Mucosa of stomach (tissue), 1 donor: Measurements from ENCODE around the gene CXCL8.
"Not testable (repeated sequence)": the region's sequence is repeated elsewhere in the genome, so short reads cannot be mapped to it uniquely, and the experiment has no call there.

ENCODE experiments used
- H3K27me3 ChIP-seq: one replicate; pipeline ENCODE4 v1.7.0; 2013; ENCODE audit warnings: mild to moderate bottlenecking, low read length; ENCODE audit not compliant: control insufficient read depth, insufficient read depth
- H3K36me3 ChIP-seq: one replicate; pipeline ENCODE4 v1.7.0; 2013; ENCODE audit warnings: low read length; ENCODE audit not compliant: control insufficient read depth, insufficient read depth
- H3K4me1 ChIP-seq: one replicate; pipeline ENCODE4 v1.7.0; 2013; ENCODE audit warnings: mild to moderate bottlenecking, low read length; ENCODE audit not compliant: control insufficient read depth, insufficient read depth
- H3K4me3 ChIP-seq: one replicate; pipeline ENCODE4 v1.7.0; 2013; ENCODE audit warnings: low read length
- H3K9ac ChIP-seq: one replicate; pipeline ENCODE4 v1.7.0; 2013; ENCODE audit warnings: mild to moderate bottlenecking, low read length, moderate library complexity
- H3K9me3 ChIP-seq: one replicate; pipeline ENCODE4 v1.7.0; 2013; ENCODE audit warnings: mild to moderate bottlenecking, low read length, moderate library complexity; ENCODE audit not compliant: control insufficient read depth
- donor health status: Pancreatic carcinoma.

The CXCL8 gene

DNA sequence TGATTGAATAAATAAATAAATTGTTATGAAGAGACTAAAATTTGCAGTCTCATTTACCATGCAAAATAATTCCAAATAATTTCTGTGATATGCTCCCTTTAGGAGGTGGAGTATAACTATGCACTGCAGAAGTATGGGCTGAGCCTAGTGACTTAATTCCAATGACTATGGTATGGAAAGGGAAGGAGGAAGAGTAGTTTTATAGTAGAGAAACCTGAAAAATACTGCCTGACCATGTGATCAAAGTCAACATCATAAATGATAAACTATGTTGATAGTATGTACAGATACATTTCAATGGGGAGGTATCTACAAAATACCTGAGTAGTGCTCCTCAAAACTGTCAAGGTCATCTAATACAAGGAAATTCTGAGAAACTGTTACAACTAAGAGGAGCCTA, 14.6 kb downstream of the CXCL8 start:
- no peak overlapping the region for H3K9ac ChIP-seq
- no peaks in the 10 kb centered on the region for H3K9me3 ChIP-seq
- H3K36me3 ChIP-seq = no peaks in the 10 kb centered on the region
- no peak overlapping the region for H3K4me3 ChIP-seq
- H3K4me1 ChIP-seq = no peaks in the 10 kb centered on the region
- H3K27me3 ChIP-seq = no peaks in the 10 kb centered on the region

DNA sequence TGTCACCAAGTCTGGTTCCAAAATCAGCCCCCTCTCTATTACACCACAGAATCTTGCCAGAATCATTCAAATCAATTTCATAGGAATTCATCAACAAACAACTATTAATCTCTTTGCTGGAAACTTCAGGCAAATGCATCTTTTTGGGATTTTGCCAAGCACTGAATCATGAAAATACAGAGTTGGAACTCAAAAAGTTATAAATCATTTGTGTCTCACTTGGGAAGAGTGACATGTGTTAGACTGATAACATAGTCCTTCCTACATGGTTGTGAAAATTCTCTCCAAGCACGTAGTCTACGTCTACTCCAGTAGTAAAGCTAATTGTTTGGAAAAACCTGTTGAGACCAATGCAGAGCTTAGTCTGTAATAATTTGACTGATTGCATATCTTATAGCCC, 19.0 kb downstream of the CXCL8 start:
- Histone ChIP-seq H3K9ac (no peak overlapping the region), H3K4me1 (no peaks in the 10 kb centered on the region), H3K36me3 (no peaks in the 10 kb centered on the region), H3K9me3 (no peaks in the 10 kb centered on the region), H3K27me3 (no peaks in the 10 kb centered on the region), H3K4me3 (no peak overlapping the region)

DNA sequence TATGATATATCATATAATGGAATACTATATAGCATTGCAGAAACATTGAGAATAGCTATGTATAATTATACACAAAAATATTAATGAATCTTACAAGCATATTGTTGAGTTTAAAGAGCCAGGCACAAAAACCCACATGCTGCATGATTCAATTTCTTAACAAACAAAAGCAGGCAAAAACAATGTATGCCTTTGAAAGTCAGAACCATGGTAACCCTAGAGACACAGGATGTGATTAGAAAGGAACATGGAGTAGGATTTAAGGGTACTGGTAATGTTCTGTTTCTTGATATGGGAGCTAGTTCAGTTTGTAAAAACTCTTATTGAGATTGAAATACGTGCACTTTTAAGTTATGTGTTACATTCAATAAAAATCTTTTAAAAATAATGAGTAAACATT, 21.5 kb downstream of the CXCL8 start:
- Histone ChIP-seq H3K9ac (no peak overlapping the region), H3K36me3 (no peaks in the 10 kb centered on the region), H3K4me1 (no peaks in the 10 kb centered on the region), H3K4me3 (no peak overlapping the region), H3K9me3 (no peaks in the 10 kb centered on the region), H3K27me3 (no peaks in the 10 kb centered on the region)

DNA sequence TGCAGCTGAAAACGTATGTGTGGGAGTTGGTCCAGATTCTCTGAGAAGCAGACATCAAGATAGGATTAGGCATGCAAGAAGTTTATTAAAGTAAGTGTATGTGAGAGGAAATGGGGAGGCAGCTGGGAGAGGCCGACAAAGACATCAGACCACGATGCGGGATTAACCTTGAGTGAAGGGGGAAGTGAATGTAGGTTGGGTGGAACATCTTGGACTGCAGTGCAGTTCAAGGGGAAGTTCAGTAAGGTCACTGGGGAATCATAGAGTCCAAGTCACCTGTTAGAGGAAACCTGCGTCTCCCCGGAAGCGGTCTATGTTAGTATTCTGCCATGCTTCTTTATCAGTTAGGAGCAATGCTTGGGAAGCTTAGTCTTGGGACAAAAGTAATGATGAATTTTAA, 22.0 kb downstream of the CXCL8 start:
- Histone ChIP-seq H3K9ac (no peak overlapping the region), H3K36me3 (no peaks in the 10 kb centered on the region), H3K4me3 (no peak overlapping the region), H3K4me1 (no peaks in the 10 kb centered on the region), H3K27me3 (no peaks in the 10 kb centered on the region), H3K9me3 (no peaks in the 10 kb centered on the region)

DNA sequence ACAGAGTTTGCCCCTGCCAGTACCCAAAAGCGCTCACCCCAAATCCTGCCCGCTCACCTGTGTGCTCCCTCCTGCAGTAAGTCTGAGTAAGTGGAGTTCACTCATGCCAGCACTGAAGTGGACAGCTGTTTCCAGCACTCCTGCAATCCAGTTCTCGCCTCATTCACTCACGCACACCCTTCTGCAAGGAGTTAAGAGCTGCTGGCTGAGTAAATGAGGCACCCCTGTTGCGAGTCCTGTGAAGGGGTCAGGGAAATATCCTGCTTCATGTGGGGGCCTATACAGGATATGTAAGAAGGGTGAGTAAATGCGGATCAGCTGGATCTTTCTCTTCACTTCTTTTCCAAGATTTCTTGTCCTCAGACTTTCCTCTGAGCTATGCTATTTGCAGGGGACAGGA, 23.5 kb downstream of the CXCL8 start:
- Histone ChIP-seq H3K4me1 (no peaks in the 10 kb centered on the region), H3K4me3 (no peak overlapping the region), H3K36me3 (no peaks in the 10 kb centered on the region), H3K27me3 (no peaks in the 10 kb centered on the region), H3K9me3 (no peaks in the 10 kb centered on the region), H3K9ac (no peak overlapping the region)

DNA sequence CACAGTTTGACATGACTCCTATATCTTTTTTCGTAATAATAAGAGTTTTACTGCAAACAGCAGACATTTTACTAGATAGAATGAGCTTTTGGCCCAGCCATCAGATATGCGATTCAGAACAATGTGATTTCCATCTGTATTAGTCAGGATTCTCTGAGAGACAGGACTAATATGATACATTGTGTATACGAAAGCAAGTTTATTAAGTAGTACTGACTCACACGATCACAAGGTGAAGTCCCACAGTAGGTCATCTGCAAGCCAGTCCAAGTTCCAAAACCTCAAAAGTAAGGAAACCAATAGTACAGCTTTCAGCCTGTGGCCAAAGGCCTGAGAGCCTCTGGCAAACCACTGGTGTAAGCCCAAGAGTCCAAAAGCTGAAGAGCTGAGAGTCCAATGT, 24.1 kb downstream of the CXCL8 start:
- no peaks in the 10 kb centered on the region for H3K4me1 ChIP-seq
- H3K9me3 ChIP-seq = no peaks in the 10 kb centered on the region
- no peaks in the 10 kb centered on the region for H3K27me3 ChIP-seq
- no peaks in the 10 kb centered on the region for H3K36me3 ChIP-seq
- H3K9ac ChIP-seq = no peak overlapping the region
- no peak overlapping the region for H3K4me3 ChIP-seq

DNA sequence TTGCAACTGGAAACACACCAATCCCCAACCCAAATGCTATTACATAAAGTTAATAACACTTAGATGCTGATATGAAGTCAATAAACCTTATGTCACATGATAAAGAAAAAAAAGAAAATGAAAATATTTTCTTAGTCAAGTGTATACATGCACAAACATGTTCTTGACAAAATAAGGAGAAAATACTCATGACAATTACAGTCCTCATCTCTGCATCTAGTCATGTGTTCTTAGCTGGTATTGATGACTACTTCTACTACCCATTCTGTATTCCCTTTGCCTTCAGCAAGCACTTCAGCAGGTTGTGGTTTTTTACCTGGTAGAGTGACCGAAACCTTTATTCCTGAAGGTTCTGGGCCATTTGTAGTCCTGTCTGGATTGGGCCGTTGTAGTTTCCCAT, 24.9 kb downstream of the CXCL8 start:
- Histone ChIP-seq H3K27me3 (no peaks in the 10 kb centered on the region), H3K4me1 (no peaks in the 10 kb centered on the region)

DNA sequence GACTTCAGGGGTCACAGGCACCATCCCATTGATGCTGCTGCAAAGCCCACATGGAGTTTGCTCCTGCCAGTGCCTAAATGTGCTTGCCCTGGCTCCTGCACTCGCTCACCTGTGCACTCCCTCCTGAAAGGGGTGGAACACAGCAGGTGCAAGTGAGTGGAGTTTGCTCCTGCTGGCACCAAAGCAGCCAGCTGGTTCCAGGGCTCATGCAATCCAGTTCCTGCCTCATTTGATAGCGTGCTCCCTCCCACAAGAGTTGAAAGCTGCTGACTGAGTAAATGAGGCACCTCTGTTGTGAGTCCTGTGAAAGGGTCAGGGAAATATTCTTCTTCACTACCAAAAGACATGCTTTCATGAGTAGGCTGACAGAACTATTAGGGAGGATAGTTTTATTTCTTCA, 30.5 kb downstream of the CXCL8 start:
- H3K4me1 ChIP-seq = peaks cover 8% of the 10 kb centered on the region

More for the DNA sequence above, 24.9 kb downstream of the CXCL8 start:
- H3K9ac ChIP-seq = no peak overlapping the region
- H3K4me3 ChIP-seq = no peak overlapping the region
- no peaks in the 10 kb centered on the region for H3K36me3 ChIP-seq
- no peaks in the 10 kb centered on the region for H3K9me3 ChIP-seq

DNA sequence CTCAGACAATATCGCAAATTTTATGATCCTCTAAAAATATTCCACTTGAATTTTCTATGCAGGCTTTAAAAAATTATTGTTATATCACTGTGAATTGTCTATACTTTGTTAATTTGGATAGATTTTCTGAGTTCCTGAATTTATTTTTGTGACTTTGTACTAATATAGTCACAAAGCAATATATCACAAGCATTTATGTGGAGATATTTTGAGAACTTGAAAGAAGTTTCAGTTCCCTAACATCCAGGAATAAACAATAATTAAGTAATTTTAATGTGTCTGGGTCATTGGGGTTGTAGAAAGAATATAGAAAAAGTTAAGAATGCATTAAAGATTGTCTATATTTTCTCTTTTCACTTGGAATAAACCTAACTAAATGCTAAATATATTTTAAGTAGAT, 32.0 kb downstream of the CXCL8 start:
- Histone ChIP-seq H3K4me3 (no peak overlapping the region), H3K9me3 (no peaks in the 10 kb centered on the region), H3K9ac (no peak overlapping the region), H3K36me3 (no peaks in the 10 kb centered on the region), H3K27me3 (no peaks in the 10 kb centered on the region), H3K4me1 (peaks cover 13% of the 10 kb centered on the region)

More for the DNA sequence above, 30.5 kb downstream of the CXCL8 start:
- Histone ChIP-seq H3K4me3 (no peak overlapping the region), H3K9ac (no peak overlapping the region), H3K27me3 (no peaks in the 10 kb centered on the region), H3K36me3 (no peaks in the 10 kb centered on the region), H3K9me3 (no peaks in the 10 kb centered on the region)

DNA sequence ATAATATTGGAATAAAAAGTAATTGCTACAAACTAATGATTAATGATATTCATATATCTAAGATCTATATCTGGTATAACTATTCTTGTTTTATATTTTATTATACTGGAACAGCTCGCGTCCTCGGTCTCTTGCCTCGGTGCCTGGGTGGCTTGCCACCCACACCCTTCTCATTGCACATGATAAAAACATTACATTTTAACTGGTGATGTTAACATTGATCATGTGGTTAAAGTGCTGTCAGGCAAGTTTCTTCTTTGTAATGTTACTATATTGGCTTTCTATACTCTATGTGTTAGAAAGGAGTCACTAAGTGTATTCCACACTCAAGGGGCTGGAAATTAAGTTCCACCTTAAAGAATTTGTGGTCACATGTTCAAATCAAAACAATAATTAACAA, 34.0 kb downstream of the CXCL8 start:
- H3K4me3 ChIP-seq, H3K9ac ChIP-seq, H3K36me3 ChIP-seq, H3K9me3 ChIP-seq, H3K27me3 ChIP-seq: not testable (repeated sequence)
- H3K4me1 ChIP-seq = peaks cover 13% of the 10 kb centered on the region

DNA sequence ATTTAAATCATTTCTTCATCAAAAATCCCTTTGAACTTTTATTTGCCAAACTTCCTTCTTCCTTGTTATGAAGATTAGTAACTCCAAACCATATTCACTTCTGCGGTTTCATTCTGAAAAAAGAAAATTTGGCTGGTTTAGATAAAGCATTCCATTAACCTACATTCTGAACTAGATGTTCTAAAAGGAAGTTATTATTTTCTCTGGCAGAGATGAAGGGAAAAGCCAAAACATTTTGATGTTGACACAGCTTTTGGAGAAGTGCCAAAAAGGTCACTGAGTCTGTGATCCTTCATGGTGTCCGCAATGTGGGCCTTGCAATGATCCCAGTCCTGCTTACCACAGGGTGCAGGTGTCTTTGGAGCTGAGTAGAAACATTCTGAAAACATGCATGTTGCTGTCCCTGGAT, 36.0 kb downstream of the CXCL8 start:
- Histone ChIP-seq H3K4me1 (peaks cover 5% of the 10 kb centered on the region), H3K27me3 (no peaks in the 10 kb centered on the region), H3K9me3 (no peaks in the 10 kb centered on the region), H3K4me3 (no peak overlapping the region), H3K9ac (no peak overlapping the region), H3K36me3 (no peaks in the 10 kb centered on the region)

DNA sequence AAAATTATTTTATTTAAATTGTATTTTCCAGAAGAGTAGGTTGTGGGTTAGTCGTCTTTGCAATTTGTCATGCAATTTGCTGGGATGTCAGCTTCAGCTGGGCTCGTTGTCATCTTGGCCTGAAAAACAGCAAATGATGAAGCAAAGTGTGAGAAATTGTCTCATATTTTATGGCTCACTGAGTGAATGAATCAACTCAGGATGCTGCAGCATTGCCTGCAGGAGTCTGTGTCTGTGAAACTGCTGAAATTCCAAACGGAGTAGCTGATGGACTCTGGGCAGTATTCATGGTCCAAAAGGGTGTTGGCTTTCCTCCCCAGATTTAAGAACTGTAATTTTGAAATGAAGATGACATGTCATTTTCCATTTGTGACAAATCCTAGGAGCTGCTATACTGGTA, 37.2 kb downstream of the CXCL8 start:
- Histone ChIP-seq H3K4me1 (peaks cover 5% of the 10 kb centered on the region), H3K27me3 (no peaks in the 10 kb centered on the region), H3K9ac (no peak overlapping the region), H3K36me3 (no peaks in the 10 kb centered on the region), H3K9me3 (no peaks in the 10 kb centered on the region), H3K4me3 (no peak overlapping the region)

DNA sequence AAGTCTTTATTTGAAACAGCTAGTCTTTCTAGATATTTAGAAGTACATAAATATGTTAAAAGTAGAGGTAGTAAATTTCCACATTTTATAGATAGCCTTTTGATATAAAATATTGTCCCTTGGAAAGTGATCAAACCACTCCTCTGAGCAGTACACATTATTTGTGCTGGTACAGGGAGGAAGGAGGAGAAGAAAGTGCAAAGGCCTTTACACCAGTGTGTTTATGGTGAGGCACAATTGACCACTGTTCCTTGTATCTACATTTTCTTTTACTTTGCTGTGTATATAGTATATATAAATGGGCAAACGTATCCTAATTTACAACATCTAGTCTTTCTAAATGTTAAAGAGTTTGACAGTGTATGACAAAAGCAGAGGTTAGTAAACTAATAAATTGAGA, 39.9 kb downstream of the CXCL8 start:
- H3K27me3 ChIP-seq = no peaks in the 10 kb centered on the region
- H3K4me3 ChIP-seq = no peak overlapping the region
- H3K9ac ChIP-seq = no peak overlapping the region
- H3K4me1 ChIP-seq = peaks cover 5% of the 10 kb centered on the region
- no peaks in the 10 kb centered on the region for H3K9me3 ChIP-seq
- H3K36me3 ChIP-seq = no peaks in the 10 kb centered on the region
